IPS DF 19.7 (cell line): ENCODE measurements around the gene LRRC3C.
"Not testable (repeated sequence)": the region's sequence is repeated elsewhere in the genome, so short reads cannot be mapped to it uniquely, and the experiment has no call there.

Source experiments
- DNase-seq: peaks from one replicate; pipeline ENCODE4 v3.0.0-alpha.2; 2013; ENCODE audit warnings: low read depth, low spot score

The LRRC3C gene

GRCh38 chr17:39946551-39947330 is 19.2 kb downstream of the LRRC3C start:
- DNase-seq = no peak

GRCh38 chr17:39948489-39948828 is 20.9 kb downstream of the LRRC3C start:
- not testable (repeated sequence) for DNase-seq

GRCh38 chr17:39949028-39949427 is 21.5 kb downstream of the LRRC3C start:
- no peak for DNase-seq

GRCh38 chr17:39950871-39951348 is 23.4 kb downstream of the LRRC3C start:
- no peak for DNase-seq

- DNase-seq = no peak
Measured at GRCh38 chr17:39951924-39952679, 24.6 kb downstream of the LRRC3C start.

- peak; percentile 98 for DNase-seq
Measured at GRCh38 chr17:39952680-39953470, 25.3 kb downstream of the LRRC3C start.

GRCh38 chr17:39953471-39953888 is 25.9 kb downstream of the LRRC3C start:
- no peak for DNase-seq

GRCh38 chr17:39954876-39955275 is 27.3 kb downstream of the LRRC3C start:
- no peak for DNase-seq

- no peak for DNase-seq
Measured at GRCh38 chr17:39955726-39956225, 28.2 kb downstream of the LRRC3C start.

GRCh38 chr17:39960524-39961041 is 33.1 kb downstream of the LRRC3C start:
- no peak for DNase-seq

- DNase-seq = no peak
Measured at GRCh38 chr17:39962642-39963220, 35.2 kb downstream of the LRRC3C start, which contains the start of gene GSDMA. Gene GSDMA (plus strand): TSS chr17:39963004. CDS start chr17:39965688, 2,684 bp downstream.

GRCh38 chr17:39963829-39964228 is 36.3 kb downstream of the LRRC3C start:
- DNase-seq = no peak

- no peak for DNase-seq
Measured at GRCh38 chr17:39965017-39965699, 37.6 kb downstream of the LRRC3C start.

- no peak for DNase-seq
Measured at GRCh38 chr17:39966771-39967170, 39.2 kb downstream of the LRRC3C start.

- no peak for DNase-seq
Measured at GRCh38 chr17:39968761-39969160, 41.2 kb downstream of the LRRC3C start.

GRCh38 chr17:39969375-39969774 is 41.8 kb downstream of the LRRC3C start:
- DNase-seq = no peak

- DNase-seq = no peak
Measured at GRCh38 chr17:39970157-39970692, 42.7 kb downstream of the LRRC3C start.

- DNase-seq = no peak
Measured at GRCh38 chr17:39971076-39971603, 43.6 kb downstream of the LRRC3C start.

GRCh38 chr17:39972271-39972670 is 44.7 kb downstream of the LRRC3C start:
- DNase-seq = no peak

- DNase-seq = no peak
Measured at GRCh38 chr17:39973496-39973895, 46.0 kb downstream of the LRRC3C start.
